ENCODE results near the gene ASTL.

DNA sequence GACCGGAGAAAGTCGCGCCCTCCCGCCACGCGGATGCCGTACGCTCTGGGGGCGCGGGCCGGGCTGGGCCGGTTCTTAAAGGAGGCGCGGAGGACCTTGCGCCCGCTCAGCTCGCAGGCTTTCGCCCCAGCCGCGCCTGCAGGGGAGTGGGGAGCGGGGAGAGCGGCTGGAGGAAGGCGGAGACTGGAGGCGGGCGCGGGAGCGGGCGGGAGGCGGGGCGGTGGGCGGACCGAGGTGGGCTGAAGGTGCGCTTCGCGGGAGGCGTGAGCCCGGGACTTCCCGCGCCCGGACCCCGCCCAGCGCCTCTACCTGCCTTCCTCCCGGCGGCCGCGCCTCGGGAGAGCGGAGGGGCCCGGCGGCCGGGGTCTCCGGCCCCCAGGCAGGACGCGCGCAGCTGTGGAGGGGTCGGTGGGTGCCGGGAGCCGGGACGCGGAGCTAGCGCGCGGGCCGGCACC, 21.9 kb downstream of the ASTL start, which contains the start of gene ADRA2B:
- TF ChIP-seq, protein P1, sequence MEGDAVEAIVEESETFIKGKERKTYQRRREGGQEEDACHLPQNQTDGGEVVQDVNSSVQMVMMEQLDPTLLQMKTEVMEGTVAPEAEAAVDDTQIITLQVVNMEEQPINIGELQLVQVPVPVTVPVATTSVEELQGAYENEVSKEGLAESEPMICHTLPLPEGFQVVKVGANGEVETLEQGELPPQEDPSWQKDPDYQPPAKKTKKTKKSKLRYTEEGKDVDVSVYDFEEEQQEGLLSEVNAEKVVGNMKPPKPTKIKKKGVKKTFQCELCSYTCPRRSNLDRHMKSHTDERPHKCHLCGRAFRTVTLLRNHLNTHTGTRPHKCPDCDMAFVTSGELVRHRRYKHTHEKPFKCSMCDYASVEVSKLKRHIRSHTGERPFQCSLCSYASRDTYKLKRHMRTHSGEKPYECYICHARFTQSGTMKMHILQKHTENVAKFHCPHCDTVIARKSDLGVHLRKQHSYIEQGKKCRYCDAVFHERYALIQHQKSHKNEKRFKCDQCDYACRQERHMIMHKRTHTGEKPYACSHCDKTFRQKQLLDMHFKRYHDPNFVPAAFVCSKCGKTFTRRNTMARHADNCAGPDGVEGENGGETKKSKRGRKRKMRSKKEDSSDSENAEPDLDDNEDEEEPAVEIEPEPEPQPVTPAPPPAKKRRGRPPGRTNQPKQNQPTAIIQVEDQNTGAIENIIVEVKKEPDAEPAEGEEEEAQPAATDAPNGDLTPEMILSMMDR (IDR thresholded peaks at IDR 0.05; ENCODE audit: low read depth, low read length), result no peak
- TF ChIP-seq POLR2A (IDR thresholded peaks at IDR 0.05; ENCODE audit: extremely low read depth, insufficient read length) (no peak), MYC (IDR thresholded peaks at IDR 0.05; ENCODE audit: low read depth, low read length) (no peak)

All from NB4 (cell line).